OCI-M1 (cell line): Measurements from ENCODE around the gene IGFN1.
"Not testable (repeated sequence)": the region's sequence is repeated elsewhere in the genome, so short reads cannot be mapped to it uniquely, and the experiment has no call there.

Source experiments
- DNase-seq: peaks from one replicate; lab custom pipeline; 2025; lab: John Stamatoyannopoulos, UW

The IGFN1 gene

GRCh38 chr1:201190624-201191051 is at the start of gene IGFN1:
Gene IGFN1, plus strand, starts transcription at chr1:201190824. Its CDS starts 2,470 bp downstream, at chr1:201193294.
- DNase-seq, result no peak

GRCh38 chr1:201140941-201141260 is 49.7 kb upstream of the IGFN1 start:
- no peak for DNase-seq

GRCh38 chr1:201141418-201141817 is 49.2 kb upstream of the IGFN1 start:
- no peak for DNase-seq

- no peak for DNase-seq
Observed at GRCh38 chr1:201142011-201142848, 48.4 kb upstream of the IGFN1 start.

GRCh38 chr1:201142849-201143725 is 47.5 kb upstream of the IGFN1 start:
- no peak for DNase-seq

GRCh38 chr1:201143726-201144635 is 46.6 kb upstream of the IGFN1 start:
- DNase-seq, result no peak

- DNase-seq, result no peak
Observed at GRCh38 chr1:201144701-201145100, 45.9 kb upstream of the IGFN1 start.

GRCh38 chr1:201145132-201145531 is 45.5 kb upstream of the IGFN1 start:
- DNase-seq, result no peak

- DNase-seq, result no peak
Observed at GRCh38 chr1:201145816-201146215, 44.8 kb upstream of the IGFN1 start.

GRCh38 chr1:201146626-201147390 is 43.8 kb upstream of the IGFN1 start:
- DNase-seq, result no peak

- DNase-seq, result no peak
Observed at GRCh38 chr1:201147396-201148015, 43.1 kb upstream of the IGFN1 start.

- peak; percentile 62 for DNase-seq
Observed at GRCh38 chr1:201149400-201149799, 41.2 kb upstream of the IGFN1 start.

- DNase-seq, result peak; percentile 81
Observed at GRCh38 chr1:201153474-201154388, 36.9 kb upstream of the IGFN1 start.

GRCh38 chr1:201154389-201155165 is 36.0 kb upstream of the IGFN1 start, which contains the start of gene TMEM9:
Gene TMEM9, minus strand, starts transcription at chr1:201154474. Its CDS starts 551 bp downstream, at chr1:201153923.
- peak; percentile 99 for DNase-seq

GRCh38 chr1:201155354-201155753 is 35.3 kb upstream of the IGFN1 start:
- no peak for DNase-seq

- no peak for DNase-seq
Observed at GRCh38 chr1:201156346-201156745, 34.3 kb upstream of the IGFN1 start.

GRCh38 chr1:201156819-201157218 is 33.8 kb upstream of the IGFN1 start:
- DNase-seq, result peak; percentile 21

GRCh38 chr1:201157949-201158348 is 32.7 kb upstream of the IGFN1 start:
- DNase-seq, result no peak

GRCh38 chr1:201163036-201163435 is 27.6 kb upstream of the IGFN1 start:
- not testable (repeated sequence) for DNase-seq
